Measurements from ENCODE around the gene SHKBP1.
A peak's percentile ranks its signal among the peaks of the same experiment; 100 is the strongest.
"Not testable (repeated sequence)": the region's sequence is repeated elsewhere in the genome, so short reads cannot be mapped to it uniquely, and the experiment has no call there.

SHKBP1 gene

DNA sequence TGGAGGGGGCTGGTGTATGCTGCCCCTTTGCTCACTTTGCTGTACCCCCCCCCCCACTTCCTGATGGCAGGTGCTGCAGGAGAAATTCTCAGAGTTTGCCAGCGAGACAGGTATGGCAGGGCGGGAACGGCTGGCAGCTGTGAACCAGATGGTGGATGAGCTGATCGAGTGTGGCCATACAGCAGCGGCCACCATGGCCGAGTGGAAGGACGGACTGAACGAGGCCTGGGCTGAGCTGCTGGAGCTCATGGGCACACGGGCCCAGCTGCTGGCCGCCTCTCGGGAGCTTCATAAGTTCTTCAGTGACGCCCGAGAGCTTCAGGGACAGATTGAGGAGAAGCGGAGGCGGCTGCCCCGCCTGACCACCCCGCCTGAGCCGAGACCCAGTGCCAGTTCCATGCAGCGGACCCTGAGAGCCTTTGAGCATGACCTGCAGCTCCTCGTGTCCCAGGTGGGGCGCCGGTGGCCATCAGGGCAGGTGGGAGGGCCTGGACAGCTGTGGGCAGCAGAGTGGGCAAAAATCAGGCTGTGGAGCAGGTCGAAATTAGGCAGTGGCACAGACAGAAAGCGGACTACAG, 19.6 kb upstream of the SHKBP1 start:
- DNase-seq (ENCODE audit: low read depth): no peak

DNA sequence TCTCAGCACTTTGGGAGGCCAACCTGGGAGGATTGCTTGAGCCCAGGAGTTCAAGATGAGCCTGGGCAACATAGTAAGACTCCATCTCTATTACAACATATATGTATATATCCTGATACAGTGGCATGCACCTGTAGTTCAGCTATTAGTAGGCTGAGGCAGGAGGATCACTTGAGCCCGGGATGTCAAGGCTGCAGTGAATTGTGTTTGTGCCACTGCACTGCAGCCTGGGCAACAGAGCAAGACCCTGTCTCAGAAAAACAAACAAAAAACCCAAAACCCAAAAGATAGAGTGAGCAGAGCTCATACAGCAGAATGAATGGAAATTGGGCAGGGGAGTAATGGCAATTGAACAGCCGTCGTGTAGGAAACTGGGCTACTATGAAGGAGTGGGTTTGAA, 17.3 kb upstream of the SHKBP1 start:
- DNase-seq (ENCODE audit: low read depth): no peak

DNA sequence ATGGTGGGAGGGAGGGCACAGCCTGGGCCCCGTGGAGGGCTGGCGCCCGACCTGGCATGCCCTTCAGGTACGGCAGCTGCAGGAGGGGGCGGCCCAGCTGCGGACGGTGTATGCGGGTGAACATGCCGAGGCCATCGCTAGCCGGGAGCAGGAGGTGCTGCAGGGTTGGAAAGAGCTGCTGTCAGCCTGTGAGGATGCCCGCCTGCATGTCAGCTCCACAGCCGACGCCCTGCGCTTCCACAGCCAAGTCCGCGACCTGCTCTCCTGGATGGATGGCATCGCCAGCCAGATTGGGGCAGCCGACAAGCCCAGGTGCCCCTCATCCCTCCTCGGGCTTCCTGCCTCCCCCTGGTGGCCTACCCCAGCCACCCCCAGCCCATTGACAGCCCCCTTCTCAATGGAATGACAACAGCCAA, 16.6 kb upstream of the SHKBP1 start:
- DNase-seq (ENCODE audit: low read depth): no peak

DNA sequence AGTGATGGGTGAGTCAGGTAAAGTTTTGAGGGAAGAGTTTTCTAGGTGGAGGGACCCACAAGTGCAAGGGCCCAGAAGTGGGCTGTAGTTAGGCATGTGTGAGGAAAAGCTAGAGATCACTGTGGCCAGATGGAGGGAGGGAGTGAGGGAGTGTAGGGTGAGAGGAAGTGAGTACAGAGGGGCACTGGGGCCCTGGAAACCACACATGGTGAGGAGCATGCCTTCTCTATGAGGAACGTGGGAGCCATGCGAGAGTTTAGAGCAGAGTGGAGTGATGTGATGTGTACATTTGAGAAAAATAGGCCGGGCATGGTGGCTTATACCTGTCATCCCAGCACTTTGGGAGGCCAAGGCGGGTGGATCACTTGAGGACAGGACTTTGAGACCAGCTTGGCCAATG, 14.7 kb upstream of the SHKBP1 start:
- no peak for DNase-seq (ENCODE audit: low read depth)

DNA sequence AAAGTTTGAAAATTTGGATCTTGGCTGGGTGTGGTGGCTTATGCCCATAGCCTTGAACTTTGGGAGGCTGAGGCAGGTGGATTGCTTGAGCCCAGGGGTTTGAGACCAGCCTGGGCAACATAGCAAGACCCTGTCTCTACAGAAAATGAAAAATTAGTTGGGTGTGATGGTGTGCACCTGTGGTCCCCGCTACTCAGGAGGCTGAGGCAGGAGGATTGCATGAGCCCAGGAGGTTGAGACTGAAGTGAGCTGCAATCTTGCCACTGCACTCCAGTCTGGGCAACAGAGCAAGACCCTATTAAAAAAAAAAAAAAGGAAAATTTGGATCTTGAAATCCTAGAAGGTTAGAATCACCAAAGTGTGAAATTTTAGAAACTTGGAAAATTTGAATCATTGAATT, 12.1 kb upstream of the SHKBP1 start:
- not testable (repeated sequence) for DNase-seq (ENCODE audit: low read depth)

DNA sequence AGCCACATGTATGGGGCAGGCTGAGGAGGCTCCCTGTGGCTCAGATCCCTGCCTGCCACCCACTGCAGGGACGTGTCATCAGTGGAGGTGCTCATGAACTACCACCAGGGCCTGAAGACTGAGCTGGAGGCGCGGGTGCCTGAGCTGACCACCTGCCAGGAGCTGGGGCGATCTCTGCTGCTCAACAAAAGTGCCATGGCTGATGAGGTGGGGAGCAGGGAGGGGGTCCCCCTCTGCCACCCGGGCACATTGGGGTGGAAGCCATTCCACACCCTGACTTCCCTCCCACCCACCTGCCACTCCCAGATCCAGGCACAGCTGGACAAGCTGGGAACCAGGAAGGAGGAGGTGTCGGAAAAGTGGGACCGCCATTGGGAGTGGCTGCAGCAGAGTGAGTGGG, 11.3 kb upstream of the SHKBP1 start:
- DNase-seq (ENCODE audit: low read depth): no peak

DNA sequence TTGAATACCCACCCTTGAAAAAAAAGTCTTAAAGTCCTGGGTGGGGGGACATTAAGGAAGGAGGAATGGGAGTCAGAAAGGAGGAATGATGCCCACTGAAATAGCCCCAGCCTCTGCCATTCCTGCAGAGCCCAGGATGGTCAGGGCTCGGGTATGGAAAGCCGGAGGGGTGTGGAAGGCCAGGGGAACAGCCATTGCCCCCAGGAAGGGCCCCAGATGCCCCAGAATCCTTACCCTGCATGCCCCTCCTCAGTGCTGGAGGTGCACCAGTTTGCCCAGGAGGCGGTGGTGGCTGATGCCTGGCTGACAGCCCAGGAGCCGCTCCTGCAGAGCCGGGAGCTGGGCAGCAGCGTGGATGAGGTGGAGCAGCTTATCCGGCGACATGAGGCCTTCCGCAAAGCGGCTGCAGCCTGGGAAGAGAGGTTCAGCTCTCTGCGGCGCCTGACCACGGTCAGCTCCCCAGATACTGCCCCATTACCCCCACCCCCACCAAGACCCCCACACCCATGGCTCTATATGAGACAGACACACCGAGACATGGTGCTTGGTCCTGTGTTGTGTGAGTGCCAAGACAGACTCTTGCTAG, 10.7 kb upstream of the SHKBP1 start:
- DNase-seq (ENCODE audit: low read depth): no peak

DNA sequence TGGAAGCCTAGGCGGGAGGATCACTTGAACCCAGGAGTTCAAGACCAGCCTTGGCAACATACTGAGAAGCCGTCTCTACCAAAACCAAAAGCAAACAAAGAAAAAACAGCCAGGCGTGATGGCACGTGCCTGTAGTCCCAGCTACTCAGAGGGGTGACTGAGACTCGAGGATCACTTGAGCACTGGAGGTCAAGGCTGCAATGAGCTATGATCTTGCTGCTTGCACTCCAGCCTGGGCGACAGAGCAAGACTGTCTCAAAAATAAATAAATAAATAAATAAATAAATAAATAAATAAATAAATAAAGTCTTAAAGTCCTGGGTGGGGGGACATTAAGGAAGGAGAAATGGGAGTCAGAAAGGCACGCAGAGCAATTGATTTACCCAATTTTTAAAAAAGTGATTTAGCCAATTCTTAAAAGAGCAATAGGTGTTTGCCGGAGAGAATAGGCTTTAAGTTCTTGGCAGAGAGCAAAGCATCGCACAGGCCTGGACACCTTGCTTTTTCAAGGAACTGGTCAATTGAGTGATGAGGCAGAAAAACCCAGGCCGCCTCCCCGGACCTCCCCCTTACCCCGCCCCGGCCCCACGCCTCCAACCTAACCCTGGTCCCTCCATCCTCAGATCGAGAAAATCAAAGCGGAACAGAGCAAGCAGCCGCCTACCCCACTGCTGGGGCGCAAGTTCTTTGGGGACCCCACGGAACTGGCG, 9.5 kb upstream of the SHKBP1 start:
- DNase-seq (ENCODE audit: low read depth): peak; percentile 14

DNA sequence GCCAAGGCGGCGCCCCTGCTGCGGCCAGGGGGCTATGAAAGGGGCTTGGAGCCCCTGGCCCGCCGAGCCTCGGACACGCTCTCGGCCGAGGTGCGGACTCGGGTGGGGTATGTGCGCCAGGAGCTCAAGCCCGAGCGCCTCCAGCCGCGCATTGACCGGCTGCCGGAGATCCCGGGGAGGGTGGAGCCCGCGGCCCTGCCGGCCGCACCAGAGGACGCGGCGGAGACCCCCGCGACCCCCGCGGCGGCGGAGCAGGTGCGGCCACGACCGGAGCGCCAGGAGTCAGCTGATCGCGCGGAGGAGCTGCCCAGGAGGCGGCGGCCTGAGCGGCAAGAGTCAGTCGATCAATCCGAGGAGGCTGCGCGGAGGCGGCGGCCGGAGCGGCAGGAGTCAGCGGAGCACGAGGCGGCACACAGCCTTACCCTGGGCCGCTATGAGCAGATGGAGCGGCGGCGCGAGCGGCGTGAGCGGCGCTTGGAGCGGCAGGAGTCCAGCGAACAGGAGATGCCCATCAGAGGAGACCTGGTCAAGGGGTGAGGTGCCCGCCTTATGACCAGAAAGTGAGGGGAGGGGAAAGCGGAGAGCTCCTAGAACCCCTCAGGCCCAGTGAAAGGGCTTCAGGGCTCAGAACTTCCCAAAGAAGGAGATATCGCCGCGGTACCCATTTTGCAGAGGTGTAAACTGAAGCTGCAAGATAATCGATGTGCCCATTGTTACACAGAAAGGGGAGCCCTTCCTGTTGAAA, 8.8 kb upstream of the SHKBP1 start:
- no peak for DNase-seq (ENCODE audit: low read depth)

DNA sequence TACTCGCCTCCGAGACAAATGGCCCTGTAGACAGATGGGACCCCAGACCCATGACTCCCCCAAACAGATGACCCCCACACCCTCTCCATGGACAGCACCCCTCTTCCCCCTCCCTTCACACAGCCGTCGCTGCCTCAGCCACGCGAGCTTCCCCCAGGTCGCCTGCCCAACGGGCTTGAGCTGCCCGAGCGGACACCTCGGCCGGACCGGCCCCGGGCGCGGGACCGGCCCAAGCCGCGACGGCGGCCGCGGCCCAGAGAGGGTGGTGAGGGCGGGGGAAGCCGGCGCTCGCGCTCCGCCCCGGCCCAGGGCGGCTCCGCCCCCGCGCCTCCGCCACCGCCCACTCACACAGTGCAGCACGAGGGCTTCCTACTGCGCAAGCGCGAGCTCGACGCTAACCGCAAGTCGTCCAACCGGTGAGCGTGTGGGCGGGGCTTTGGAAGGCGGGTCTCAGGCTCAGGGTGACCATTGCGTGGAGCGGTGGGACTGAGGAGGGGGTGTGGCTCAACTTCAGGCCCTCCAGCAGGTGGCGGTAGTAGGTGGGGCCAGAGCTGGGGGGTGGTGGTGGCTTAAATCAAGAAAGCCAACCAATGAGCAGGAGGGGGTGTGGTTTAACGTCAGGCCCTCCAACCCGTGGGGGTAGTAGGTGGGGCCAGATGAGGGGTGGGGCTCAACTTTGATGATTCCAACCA, 6.2 kb upstream of the SHKBP1 start:
- peak; percentile 99 for DNase-seq (ENCODE audit: low read depth)

DNA sequence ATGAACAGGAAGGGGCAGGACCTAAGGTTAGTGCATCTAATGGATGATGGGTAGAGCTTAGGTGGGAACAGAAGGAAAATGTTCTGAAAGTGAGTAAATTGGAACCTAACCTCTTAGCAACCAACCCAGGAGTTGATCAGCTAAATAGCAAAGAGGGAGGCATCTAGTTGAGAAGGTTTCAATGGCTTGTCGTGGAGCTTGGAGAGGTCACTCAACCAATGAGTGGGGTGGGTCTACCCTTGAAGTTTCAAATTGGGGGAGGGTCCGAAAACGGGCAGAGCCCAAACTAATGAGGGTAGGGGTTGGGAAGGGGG, 5.7 kb upstream of the SHKBP1 start:
- DNase-seq (ENCODE audit: low read depth): no peak

DNA sequence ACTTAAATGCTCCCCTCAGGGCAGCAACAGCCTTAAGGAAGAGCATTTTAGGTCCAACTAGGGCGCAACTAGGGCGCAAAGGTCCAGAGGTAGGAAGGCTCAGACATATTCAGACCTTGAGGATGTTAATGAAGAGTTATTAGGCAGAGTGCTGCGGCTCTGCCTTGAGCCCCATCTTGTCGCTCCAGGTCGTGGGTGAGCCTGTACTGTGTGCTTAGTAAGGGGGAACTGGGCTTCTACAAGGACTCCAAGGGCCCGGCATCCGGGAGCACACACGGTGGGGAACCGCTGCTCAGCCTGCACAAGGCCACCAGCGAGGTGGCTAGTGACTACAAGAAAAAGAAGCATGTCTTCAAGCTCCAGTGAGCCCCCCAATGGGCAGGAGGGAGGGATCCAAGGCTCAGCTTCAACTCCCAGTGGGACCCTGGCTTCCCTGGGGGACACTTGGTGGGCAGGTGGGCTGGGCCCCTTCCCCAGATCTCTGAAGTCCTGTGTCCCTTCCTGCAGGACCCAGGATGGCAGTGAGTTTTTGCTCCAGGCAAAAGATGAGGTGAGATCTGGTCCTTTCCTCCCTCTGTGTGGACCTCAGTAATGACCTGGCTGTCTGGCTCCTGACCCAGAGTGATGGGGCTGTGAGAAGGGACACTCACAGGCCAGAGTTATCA, 4.7 kb upstream of the SHKBP1 start:
- no peak for DNase-seq (ENCODE audit: low read depth)

DNA sequence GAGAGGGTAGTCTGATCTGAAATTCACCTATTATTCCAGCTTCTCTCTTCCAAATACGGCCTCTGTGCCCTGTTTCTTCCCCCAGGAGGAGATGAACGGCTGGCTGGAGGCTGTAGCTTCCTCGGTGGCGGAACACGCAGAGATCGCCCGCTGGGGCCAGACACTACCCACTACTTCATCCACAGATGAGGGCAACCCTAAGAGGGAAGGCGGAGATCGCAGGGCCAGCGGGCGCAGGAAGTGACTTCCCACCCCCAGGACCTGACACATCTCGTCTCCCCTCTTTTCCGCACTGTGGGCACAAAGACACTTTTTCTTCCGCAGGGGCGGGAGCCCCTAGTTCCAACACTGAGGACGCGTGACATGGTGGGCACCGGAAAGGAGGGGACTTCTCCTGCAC, 1.3 kb upstream of the SHKBP1 start:
- DNase-seq (ENCODE audit: low read depth): no peak

DNA sequence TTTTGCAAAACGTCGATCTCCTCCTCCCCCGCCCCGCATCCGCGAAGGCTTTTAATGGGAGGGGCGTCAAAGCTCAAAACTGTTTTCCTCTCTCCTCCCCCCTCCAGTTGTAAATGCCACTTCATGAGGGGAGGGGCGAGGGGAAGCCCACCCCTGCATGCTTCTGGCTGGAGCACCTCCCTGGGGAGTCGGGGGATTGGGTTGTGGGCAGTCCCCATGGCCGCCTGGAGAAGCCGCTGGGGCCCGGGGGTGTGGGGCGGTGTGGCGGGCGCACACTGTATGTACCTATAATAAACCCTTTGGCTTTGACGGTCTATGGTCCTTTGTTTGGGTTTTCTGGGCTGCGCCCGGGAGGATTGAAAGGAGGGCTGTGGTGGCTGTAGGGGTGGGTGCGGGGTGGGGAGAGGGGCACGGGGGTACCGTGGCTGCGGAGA, 505 bp upstream of the SHKBP1 start:
- DNase-seq (ENCODE audit: low read depth): no peak

DNA sequence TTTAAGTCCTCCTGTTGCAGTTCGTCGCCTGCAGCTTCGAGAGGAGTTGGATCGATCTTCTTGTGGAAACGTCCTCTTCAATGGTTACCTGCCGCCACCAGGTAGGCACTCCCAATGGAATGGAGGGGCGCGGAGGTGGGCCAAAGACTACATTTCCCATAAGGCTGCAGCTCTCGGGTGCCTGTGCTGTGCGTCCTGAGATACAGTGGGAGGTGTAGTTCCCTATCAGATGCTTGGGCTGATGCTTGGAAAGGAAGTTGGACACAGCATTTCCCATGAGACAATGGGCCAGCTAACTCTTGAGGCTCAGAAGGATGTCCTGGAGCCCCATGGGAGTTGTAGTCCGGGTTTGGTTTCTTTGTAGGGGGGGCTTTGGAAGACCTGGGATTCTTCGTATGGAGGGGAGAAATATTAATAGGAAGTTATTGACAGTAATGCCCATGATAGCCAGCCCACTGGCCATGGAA, 1.8 kb downstream of the SHKBP1 start:
- peak; percentile 57 for DNase-seq (ENCODE audit: low read depth)

DNA sequence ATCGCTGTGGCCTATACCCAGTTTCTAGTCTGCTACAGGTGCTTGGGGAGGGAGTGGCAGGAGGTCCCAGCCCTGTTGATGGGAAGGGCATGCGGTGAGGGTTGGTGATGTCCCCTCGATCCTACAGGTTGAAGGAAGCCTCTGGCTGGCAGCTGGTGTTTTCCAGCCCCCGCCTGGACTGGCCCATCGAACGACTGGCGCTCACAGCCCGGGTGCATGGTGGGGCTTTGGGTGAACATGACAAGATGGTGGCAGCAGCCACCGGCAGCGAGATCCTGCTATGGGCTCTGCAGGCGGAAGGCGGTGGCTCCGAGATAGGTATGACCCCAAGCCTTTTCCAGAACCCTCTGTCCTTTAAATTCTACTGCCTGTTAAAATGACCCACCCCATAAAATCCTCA, 3.9 kb downstream of the SHKBP1 start:
- DNase-seq (ENCODE audit: low read depth): no peak

DNA sequence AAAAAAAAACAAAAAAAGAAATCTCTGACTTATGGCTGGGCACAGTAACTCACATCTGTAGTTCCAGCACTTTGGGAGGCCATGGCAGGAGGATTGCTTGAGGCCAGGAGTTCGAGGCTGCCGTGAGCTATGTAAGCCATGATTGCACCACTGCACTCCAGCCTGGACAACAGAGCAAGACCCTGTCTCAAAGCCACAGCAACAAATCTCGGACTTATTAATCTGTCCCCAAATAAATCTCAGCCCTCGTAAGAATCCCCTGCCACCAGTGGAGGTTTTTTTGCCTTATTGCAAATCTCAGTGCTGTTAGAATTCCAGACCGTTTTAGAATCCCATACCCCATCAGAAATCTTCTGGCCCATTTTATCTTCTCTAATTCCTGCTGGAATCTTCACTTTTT, 4.9 kb downstream of the SHKBP1 start:
- DNase-seq (ENCODE audit: low read depth): no peak

DNA sequence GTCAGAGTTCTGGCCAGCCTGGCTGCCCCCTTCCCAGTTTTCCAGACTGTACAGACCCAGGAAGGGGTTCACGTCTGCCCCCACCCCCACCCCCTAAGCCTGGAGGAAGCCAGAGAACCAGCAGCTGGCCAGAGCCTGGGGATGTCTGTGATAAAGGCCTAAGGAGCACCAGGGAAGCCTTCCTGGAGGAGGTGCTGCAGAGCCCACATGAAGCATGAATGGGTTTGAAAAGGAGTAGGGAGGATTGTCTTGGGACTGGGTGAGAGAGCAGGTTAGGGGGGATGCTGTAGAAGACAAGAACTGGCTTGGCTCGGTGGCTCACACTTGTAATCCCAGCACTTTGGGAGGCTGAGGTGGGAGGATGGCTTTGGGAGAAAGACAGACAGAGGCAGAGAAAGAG, 5.8 kb downstream of the SHKBP1 start:
- no peak for DNase-seq (ENCODE audit: low read depth)

DNA sequence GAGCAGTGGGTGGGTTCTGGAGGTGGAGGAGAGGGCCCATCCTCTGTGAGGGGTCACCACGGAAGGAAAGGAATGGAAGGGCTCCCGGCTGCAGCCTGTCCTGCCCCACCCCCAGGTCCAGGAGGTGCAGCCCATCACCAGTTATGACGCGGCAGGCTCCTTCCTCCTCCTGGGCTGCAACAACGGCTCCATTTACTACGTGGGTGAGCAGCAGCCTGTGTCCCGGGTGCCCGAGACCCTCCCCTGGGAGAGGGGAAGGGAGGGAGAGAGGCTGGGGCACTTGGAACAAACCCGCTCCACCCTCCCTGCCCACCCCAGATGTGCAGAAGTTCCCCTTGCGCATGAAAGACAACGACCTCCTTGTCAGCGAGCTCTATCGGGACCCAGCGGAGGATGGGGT, 6.6 kb downstream of the SHKBP1 start:
- DNase-seq (ENCODE audit: low read depth): no peak

DNA sequence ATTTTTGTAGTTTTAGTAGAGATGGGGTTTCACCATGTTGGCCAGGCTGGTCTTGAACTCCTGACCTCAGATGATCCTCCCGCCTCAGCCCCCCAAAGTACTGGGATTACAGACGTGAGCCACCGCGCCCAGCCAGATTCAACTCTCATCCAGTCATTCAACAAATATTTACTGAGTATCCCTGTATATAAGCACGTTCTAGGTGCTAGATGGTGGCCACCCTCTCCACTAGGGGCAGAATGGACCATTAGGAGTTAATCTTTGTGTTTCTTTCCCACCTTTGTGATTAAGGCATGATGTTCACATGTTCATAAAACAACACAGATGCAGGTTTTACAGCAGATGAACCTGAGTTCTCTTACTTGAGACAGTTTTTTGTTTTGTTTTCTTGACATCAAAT, 7.3 kb downstream of the SHKBP1 start:
- peak; percentile 75 for DNase-seq (ENCODE audit: low read depth)

DNA sequence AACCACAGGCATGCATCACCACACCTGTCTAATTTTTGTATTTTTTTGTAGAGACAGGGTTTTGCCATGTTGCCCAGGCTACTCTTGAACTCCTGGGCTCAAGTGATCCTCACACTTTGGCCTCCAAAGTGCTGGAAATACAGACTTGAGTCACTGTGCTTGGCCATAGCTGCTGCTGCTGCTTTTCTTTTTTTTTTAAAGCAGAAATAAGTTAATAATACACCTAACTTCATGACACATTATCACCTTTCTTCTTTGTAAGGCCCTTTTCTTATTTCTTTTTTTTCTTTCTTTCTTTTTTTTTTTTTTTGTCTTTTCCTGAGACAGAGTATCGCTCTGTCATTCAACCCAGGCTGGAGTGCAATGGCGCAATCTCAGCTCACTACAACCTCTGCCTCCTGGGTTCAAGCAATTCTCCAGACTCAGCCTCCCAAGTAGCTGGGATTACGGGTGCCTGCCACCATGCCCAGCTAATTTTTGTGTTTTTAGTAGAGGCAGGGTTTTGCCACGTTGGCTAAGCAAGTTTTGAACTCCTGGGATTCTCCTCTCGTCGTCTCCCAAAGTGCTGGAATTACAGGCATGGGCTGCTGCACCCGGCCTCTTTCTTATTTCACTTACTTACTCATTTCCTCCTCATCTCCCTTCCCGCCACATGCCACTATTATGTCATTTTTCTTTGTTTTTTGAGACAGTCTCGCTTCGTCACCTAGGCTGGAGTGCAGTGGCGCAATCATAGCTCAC, 8.7 kb downstream of the SHKBP1 start:
- peak; percentile 88 for DNase-seq (ENCODE audit: low read depth)
